KMS-11 (cell line): ENCODE measurements around the gene SCGB1C2.

Source experiments
- H2AFZ ChIP-seq: fragments of 200-600 bp; sonication (generic); 2 replicates; pipeline ENCODE4 v1.6.1; 2016; ENCODE audit warnings: antibody characterized with exemption, mixed run types, low read depth
- H3K27ac ChIP-seq: fragments of 200-600 bp; sonication (generic); 2 replicates; pipeline ENCODE4 v1.6.1; 2016; ENCODE audit warnings: mild to moderate bottlenecking, mixed run types
- H3K27me3 ChIP-seq: fragments of 200-600 bp; sonication (generic); 2 replicates; pipeline ENCODE4 v1.6.1; 2017; ENCODE audit warnings: mild to moderate bottlenecking, low read depth, mixed run types, moderate library complexity; ENCODE audit not compliant: insufficient read depth
- H3K36me3 ChIP-seq: fragments of 200-600 bp; sonication (generic); 2 replicates; pipeline ENCODE4 v1.6.1; 2017; ENCODE audit warnings: mild to moderate bottlenecking, mixed run types; ENCODE audit not compliant: insufficient read depth
- H3K4me1 ChIP-seq: fragments of 200-600 bp; sonication (generic); 2 replicates; pipeline ENCODE4 v1.6.1; 2016; ENCODE audit warnings: mild to moderate bottlenecking, low read depth, mixed run types; ENCODE audit not compliant: poor library complexity, severe bottlenecking
- H3K4me2 ChIP-seq: fragments of 200-600 bp; sonication (generic); 2 replicates; pipeline ENCODE4 v1.7.0; 2016; ENCODE audit warnings: mild to moderate bottlenecking, mixed run types
- H3K4me3 ChIP-seq: fragments of 200-600 bp; sonication (generic); IDR thresholded peaks from 2 replicates; pipeline ENCODE4 v1.6.1; 2017; ENCODE audit warnings: low read depth, low read length, mixed read lengths; ENCODE audit not compliant: insufficient read depth
- H3K79me2 ChIP-seq: fragments of 200-600 bp; sonication (generic); 2 replicates; pipeline ENCODE4 v1.6.1; 2016; ENCODE audit warnings: low read depth, mixed run types; ENCODE audit not compliant: insufficient read depth
- H3K9ac ChIP-seq: fragments of 200-600 bp; sonication (generic); 2 replicates; pipeline ENCODE4 v1.6.1; 2016; ENCODE audit warnings: mild to moderate bottlenecking, mixed run types
- H4K20me1 ChIP-seq: fragments of 200-600 bp; sonication (generic); 2 replicates; pipeline ENCODE4 v1.6.1; 2016; ENCODE audit warnings: mild to moderate bottlenecking, mixed run types; ENCODE audit not compliant: insufficient read depth
- CTCF ChIP-seq: fragments of 200-600 bp; sonication (generic); conservative IDR thresholded peaks from 2 replicates; pipeline ENCODE4 v1.6.1; 2017; ENCODE audit warnings: low read depth, mild to moderate bottlenecking, antibody characterized with exemption, low read length, moderate library complexity, mixed read lengths

SCGB1C2 gene

GRCh38 chr17:181245-182049, 44.1 kb downstream of the SCGB1C2 start, which contains the start of gene DOC2B:
DOC2B (minus strand) TSS chr17:181650; CDS start chr17:181479, 171 bp downstream.
- H3K4me3 ChIP-seq, result no peak within 1 kb of the TSS
- no peak within 1 kb of the TSS for H2AFZ ChIP-seq
- no peaks in the 10 kb centered on the region for H3K36me3 ChIP-seq
- H3K9ac ChIP-seq, result no peak within 1 kb of the TSS
- no peaks in the 10 kb centered on the region for H3K79me2 ChIP-seq
- H3K4me2 ChIP-seq, result no peak within 1 kb of the TSS
- no peak within 1 kb of the TSS for H3K27ac ChIP-seq
- H3K4me1 ChIP-seq, result peaks cover 13% of the 10 kb centered on the region
- H4K20me1 ChIP-seq, result no peaks in the 10 kb centered on the region
- no peaks in the 10 kb centered on the region for H3K27me3 ChIP-seq
- no peak for TF ChIP-seq CTCF

GRCh38 chr17:182050-182751, 44.8 kb downstream of the SCGB1C2 start:
- Histone ChIP-seq H3K36me3 (no peaks in the 10 kb centered on the region), H3K4me3 (no peak overlapping the region), H3K4me1 (peaks cover 13% of the 10 kb centered on the region), H3K79me2 (no peaks in the 10 kb centered on the region), H3K4me2 (no peak overlapping the region), H3K27me3 (no peaks in the 10 kb centered on the region), H4K20me1 (no peaks in the 10 kb centered on the region), H3K9ac (no peak overlapping the region), H3K27ac (no peak overlapping the region), H2AFZ (no peak overlapping the region)
- no peak for TF ChIP-seq CTCF

GRCh38 chr17:183021-183420, 45.7 kb downstream of the SCGB1C2 start:
- H3K27me3 ChIP-seq, result no peaks in the 10 kb centered on the region
- H3K79me2 ChIP-seq, result no peaks in the 10 kb centered on the region
- H3K4me3 ChIP-seq, result no peak overlapping the region
- no peak overlapping the region for H3K4me2 ChIP-seq
- H3K9ac ChIP-seq, result no peak overlapping the region
- no peak for TF ChIP-seq CTCF
- H4K20me1 ChIP-seq, result no peaks in the 10 kb centered on the region
- H2AFZ ChIP-seq, result no peak overlapping the region
- no peaks in the 10 kb centered on the region for H3K36me3 ChIP-seq
- peaks cover 13% of the 10 kb centered on the region for H3K4me1 ChIP-seq
- H3K27ac ChIP-seq, result no peak overlapping the region

- no peaks in the 10 kb centered on the region for H3K79me2 ChIP-seq
- no peak for TF ChIP-seq CTCF
- no peaks in the 10 kb centered on the region for H4K20me1 ChIP-seq
- H3K36me3 ChIP-seq, result no peaks in the 10 kb centered on the region
- no peaks in the 10 kb centered on the region for H3K27me3 ChIP-seq
- H3K4me1 ChIP-seq, result peaks cover 13% of the 10 kb centered on the region
- 0 out of 2 replicates have a peak overlapping the region, but pooled peaks have one; percentile 42 for H3K4me2 ChIP-seq
- no peak overlapping the region for H3K9ac ChIP-seq
- H3K4me3 ChIP-seq, result no peak overlapping the region
- no peak overlapping the region for H3K27ac ChIP-seq
- H2AFZ ChIP-seq, result peak overlapping the region; percentile 18; the same call in 1 of the 2 replicates
Measured at GRCh38 chr17:185445-186138, 48.2 kb downstream of the SCGB1C2 start.
